Duodenal mucosa (tissue), 2 donors: ENCODE data around the gene IPCEF1.

Experiments
- H3K27ac ChIP-seq: one replicate; pipeline ENCODE4 v1.7.0; 2013; ENCODE audit warnings: low read depth, low read length
- H3K27me3 ChIP-seq, 2 donors: one replicate each; pipeline ENCODE4 v1.7.0; 2013; ENCODE audit warnings: low read length in 2 of 2, control low read depth in 1 of 2; ENCODE audit not compliant: insufficient read depth in 2 of 2, control insufficient read depth in 1 of 2
- H3K36me3 ChIP-seq, 2 donors: one replicate each; pipeline ENCODE4 v1.7.0; 2013; ENCODE audit warnings: low read length in 2 of 2, control low read depth in 1 of 2; ENCODE audit not compliant: insufficient read depth in 2 of 2, control insufficient read depth in 1 of 2
- H3K4me1 ChIP-seq, 2 donors: one replicate each; pipeline ENCODE4 v1.7.0; 2013; ENCODE audit warnings: low read length in 2 of 2, control low read depth in 1 of 2; ENCODE audit not compliant: insufficient read depth in 2 of 2, control insufficient read depth in 1 of 2
- H3K4me3 ChIP-seq, 2 donors: one replicate each; pipeline ENCODE4 v1.7.0; 2013; ENCODE audit warnings: low read length in 2 of 2, low read depth in 1 of 2
- H3K9ac ChIP-seq, 2 donors: one replicate each; pipeline ENCODE4 v1.7.0; 2013; ENCODE audit warnings: low read length in 2 of 2, low read depth in 1 of 2
- H3K9me3 ChIP-seq, 2 donors: one replicate each; pipeline ENCODE4 v1.7.0; 2013; ENCODE audit warnings: low read length in 2 of 2, control low read depth in 1 of 2; ENCODE audit not compliant: control insufficient read depth in 1 of 2

IPCEF1 gene

GRCh38 chr6:154301839-154302752 is 54.5 kb downstream of the IPCEF1 start:
- Histone ChIP-seq H3K4me1 (peaks cover 6 to 11% of the 10 kb centered on the region in 2 donors), H3K27me3 (no peaks in the 10 kb centered on the region), H3K36me3 (no peaks in the 10 kb centered on the region), H3K9me3 (no peaks in the 10 kb centered on the region), H3K9ac (no peak overlapping the region), H3K4me3 (no peak overlapping the region), H3K27ac (no peak overlapping the region)

- Histone ChIP-seq H3K4me1 (peaks cover 6 to 11% of the 10 kb centered on the region in 2 donors), H3K27ac (no peak overlapping the region), H3K9me3 (no peaks in the 10 kb centered on the region), H3K27me3 (no peaks in the 10 kb centered on the region), H3K36me3 (no peaks in the 10 kb centered on the region), H3K4me3 (no peak overlapping the region), H3K9ac (no peak overlapping the region)
Measured at GRCh38 chr6:154301086-154301625, 55.4 kb downstream of the IPCEF1 start.

GRCh38 chr6:154298297-154298696 is 58.3 kb downstream of the IPCEF1 start:
- H3K4me3 ChIP-seq = peak overlapping the region in 1 of 2 donors; percentile 6
- H3K27me3 ChIP-seq = no peaks in the 10 kb centered on the region
- H3K27ac ChIP-seq = no peak overlapping the region
- H3K9ac ChIP-seq = no peak overlapping the region
- no peaks in the 10 kb centered on the region for H3K36me3 ChIP-seq
- H3K4me1 ChIP-seq = peaks cover 6 to 11% of the 10 kb centered on the region in 2 donors
- no peaks in the 10 kb centered on the region for H3K9me3 ChIP-seq

- Histone ChIP-seq H3K9me3 (no peaks in the 10 kb centered on the region), H3K4me3 (peak overlapping the region in 1 of 2 donors; percentile 6), H3K4me1 (peaks cover 5 to 11% of the 10 kb centered on the region in 2 donors), H3K9ac (no peak overlapping the region), H3K36me3 (no peaks in the 10 kb centered on the region), H3K27ac (no peak overlapping the region), H3K27me3 (no peaks in the 10 kb centered on the region)
Measured at GRCh38 chr6:154297721-154298120, 58.9 kb downstream of the IPCEF1 start.

- Histone ChIP-seq H3K27ac (no peak overlapping the region), H3K4me3 (no peak overlapping the region), H3K4me1 (peaks cover 0 to 11% of the 10 kb centered on the region in 2 donors), H3K27me3 (no peaks in the 10 kb centered on the region), H3K9ac (no peak overlapping the region), H3K36me3 (no peaks in the 10 kb centered on the region), H3K9me3 (no peaks in the 10 kb centered on the region)
Measured at GRCh38 chr6:154297210-154297609, 59.4 kb downstream of the IPCEF1 start.

- Histone ChIP-seq H3K27ac (no peak overlapping the region), H3K9ac (no peak overlapping the region), H3K4me1 (peaks cover 0 to 11% of the 10 kb centered on the region in 2 donors), H3K27me3 (no peaks in the 10 kb centered on the region), H3K36me3 (no peaks in the 10 kb centered on the region), H3K4me3 (no peak overlapping the region), H3K9me3 (no peaks in the 10 kb centered on the region)
Measured at GRCh38 chr6:154295733-154296132, 60.9 kb downstream of the IPCEF1 start.

GRCh38 chr6:154292855-154293519 is 63.6 kb downstream of the IPCEF1 start:
- Histone ChIP-seq H3K4me3 (no peak overlapping the region), H3K9me3 (no peaks in the 10 kb centered on the region), H3K27ac (no peak overlapping the region)

GRCh38 chr6:154292066-154292465 is 64.5 kb downstream of the IPCEF1 start:
- no peak overlapping the region for H3K9ac ChIP-seq
- no peaks in the 10 kb centered on the region for H3K4me1 ChIP-seq
- H3K9me3 ChIP-seq = no peaks in the 10 kb centered on the region
- no peaks in the 10 kb centered on the region for H3K36me3 ChIP-seq
- no peaks in the 10 kb centered on the region for H3K27me3 ChIP-seq
- no peak overlapping the region for H3K4me3 ChIP-seq
- no peak overlapping the region for H3K27ac ChIP-seq

More at GRCh38 chr6:154292855-154293519, 63.6 kb downstream of the IPCEF1 start:
- H3K9ac ChIP-seq = no peak overlapping the region
- peaks cover 0 to 5% of the 10 kb centered on the region in 2 donors for H3K4me1 ChIP-seq
- H3K27me3 ChIP-seq = no peaks in the 10 kb centered on the region
- H3K36me3 ChIP-seq = no peaks in the 10 kb centered on the region

GRCh38 chr6:154289818-154290508 is 66.6 kb downstream of the IPCEF1 start:
- Histone ChIP-seq H3K27me3 (no peaks in the 10 kb centered on the region), H3K9me3 (no peaks in the 10 kb centered on the region), H3K4me1 (no peaks in the 10 kb centered on the region), H3K27ac (no peak overlapping the region), H3K9ac (no peak overlapping the region), H3K36me3 (no peaks in the 10 kb centered on the region), H3K4me3 (no peak overlapping the region)
